Progenitor cell of endocrine pancreas (in vitro differentiated cells): ENCODE data around the gene FAT2. TPM values are rescaled to one million over a fixed set of nuclear protein-coding genes. Genes with fewer than 3 reads are reported as not detected.

Experiments used
- DNase-seq: peaks from one replicate; pipeline ENCODE4 v3.0.0; 2021; ENCODE audit warnings: low spot score; ENCODE audit not compliant: unreplicated experiment
- H3K27ac Mint-ChIP-seq: 2 replicates; pipeline ENCODE4 v1.8.0; 2021; ENCODE audit warnings: mild to moderate bottlenecking, moderate library complexity, mixed read lengths
- H3K27me3 Mint-ChIP-seq: 2 replicates; pipeline ENCODE4 v1.8.0; 2021; ENCODE audit warnings: mixed read lengths
- H3K36me3 Mint-ChIP-seq: 2 replicates; pipeline ENCODE4 v1.8.0; 2022; ENCODE audit warnings: mixed read lengths; ENCODE audit not compliant: insufficient read depth
- H3K4me1 Mint-ChIP-seq: 2 replicates; pipeline ENCODE4 v1.8.0; 2021; ENCODE audit warnings: low read depth, mixed read lengths
- H3K4me3 Mint-ChIP-seq: 2 replicates; pipeline ENCODE4 v1.8.0; 2021; ENCODE audit warnings: low read depth, mild to moderate bottlenecking, moderate library complexity, mixed read lengths
- H3K9me3 Mint-ChIP-seq: 2 replicates; pipeline ENCODE4 v1.8.0; 2021; ENCODE audit warnings: low read depth, mixed read lengths
- total RNA-seq: library from RNA; stranded (reverse); gene quantifications from 2 replicates; pipeline ENCODE4 v1.2.1, GENCODE V29; 2021
- TF ChIP-seq, protein P1 (sequence below): fragments of 200-600 bp; sonication (generic); IDR thresholded peaks from one replicate; pipeline ENCODE4 v1.5.0; 2021; ENCODE audit warnings: antibody characterized with exemption, mild to moderate bottlenecking; ENCODE audit not compliant: unreplicated experiment

The FAT2 gene
- total RNA-seq, 1 donor from 2014 or later, result 0.05 TPM

DNA sequence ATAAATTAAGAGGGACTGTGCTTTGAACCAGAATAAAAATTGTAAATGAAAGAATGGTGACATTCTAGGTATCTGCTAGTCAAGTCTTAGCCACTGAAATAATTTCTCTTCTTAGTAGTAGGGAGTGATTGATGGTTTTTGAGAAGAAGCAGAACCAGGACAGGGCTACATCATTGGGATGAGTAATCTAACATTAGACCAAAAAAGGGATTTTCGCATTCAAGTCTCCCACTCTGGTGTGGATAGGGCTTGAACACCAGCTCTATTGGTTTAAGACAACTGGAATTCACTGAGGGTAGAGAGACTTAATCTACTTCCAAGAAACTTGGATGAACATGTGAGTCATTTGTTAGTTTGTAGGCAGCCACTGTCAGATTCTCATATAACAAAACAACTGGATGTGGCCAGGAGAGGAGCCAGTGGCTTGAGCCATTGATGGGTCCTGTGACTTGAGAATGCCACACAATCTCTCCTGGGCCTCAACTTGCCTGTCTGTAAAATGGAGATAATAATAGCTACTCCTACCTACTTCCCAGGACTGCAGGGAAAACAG is 16.6 kb downstream of the FAT2 start:
- TF ChIP-seq, protein P1, sequence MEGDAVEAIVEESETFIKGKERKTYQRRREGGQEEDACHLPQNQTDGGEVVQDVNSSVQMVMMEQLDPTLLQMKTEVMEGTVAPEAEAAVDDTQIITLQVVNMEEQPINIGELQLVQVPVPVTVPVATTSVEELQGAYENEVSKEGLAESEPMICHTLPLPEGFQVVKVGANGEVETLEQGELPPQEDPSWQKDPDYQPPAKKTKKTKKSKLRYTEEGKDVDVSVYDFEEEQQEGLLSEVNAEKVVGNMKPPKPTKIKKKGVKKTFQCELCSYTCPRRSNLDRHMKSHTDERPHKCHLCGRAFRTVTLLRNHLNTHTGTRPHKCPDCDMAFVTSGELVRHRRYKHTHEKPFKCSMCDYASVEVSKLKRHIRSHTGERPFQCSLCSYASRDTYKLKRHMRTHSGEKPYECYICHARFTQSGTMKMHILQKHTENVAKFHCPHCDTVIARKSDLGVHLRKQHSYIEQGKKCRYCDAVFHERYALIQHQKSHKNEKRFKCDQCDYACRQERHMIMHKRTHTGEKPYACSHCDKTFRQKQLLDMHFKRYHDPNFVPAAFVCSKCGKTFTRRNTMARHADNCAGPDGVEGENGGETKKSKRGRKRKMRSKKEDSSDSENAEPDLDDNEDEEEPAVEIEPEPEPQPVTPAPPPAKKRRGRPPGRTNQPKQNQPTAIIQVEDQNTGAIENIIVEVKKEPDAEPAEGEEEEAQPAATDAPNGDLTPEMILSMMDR, result no peak
- Mint-ChIP-seq H3K4me1 (no peaks in the 10 kb centered on the region), H3K27ac (no peak overlapping the region), H3K9me3 (no peaks in the 10 kb centered on the region), H3K4me3 (no peak overlapping the region), H3K36me3 (no peaks in the 10 kb centered on the region), H3K27me3 (peaks cover 9% of the 10 kb centered on the region)
- DNase-seq, result no peak

GRCh38 chr5:151572657-151573368 is 18.3 kb downstream of the FAT2 start:
- no peak overlapping the region for H3K4me3 Mint-ChIP-seq

GRCh38 chr5:151571270-151572173 is 19.6 kb downstream of the FAT2 start:
- H3K36me3 Mint-ChIP-seq, result no peaks in the 10 kb centered on the region
- H3K27me3 Mint-ChIP-seq, result peaks cover 6% of the 10 kb centered on the region
- no peak for DNase-seq
- no peaks in the 10 kb centered on the region for H3K4me1 Mint-ChIP-seq
- no peaks in the 10 kb centered on the region for H3K9me3 Mint-ChIP-seq
- no peak overlapping the region for H3K4me3 Mint-ChIP-seq
- TF ChIP-seq, protein P1, result no peak
- no peak overlapping the region for H3K27ac Mint-ChIP-seq

More at GRCh38 chr5:151572657-151573368, 18.3 kb downstream of the FAT2 start:
- DNase-seq, result no peak
- Mint-ChIP-seq H3K36me3 (no peaks in the 10 kb centered on the region), H3K27ac (no peak overlapping the region), H3K27me3 (peaks cover 9% of the 10 kb centered on the region), H3K4me1 (no peaks in the 10 kb centered on the region), H3K9me3 (no peaks in the 10 kb centered on the region)
- TF ChIP-seq, protein P1, result no peak

- no peak for DNase-seq
- no peak overlapping the region for H3K4me3 Mint-ChIP-seq
- H3K9me3 Mint-ChIP-seq, result no peaks in the 10 kb centered on the region
- TF ChIP-seq, protein P1, result no peak
- H3K27ac Mint-ChIP-seq, result no peak overlapping the region
- H3K4me1 Mint-ChIP-seq, result no peaks in the 10 kb centered on the region
- H3K36me3 Mint-ChIP-seq, result no peaks in the 10 kb centered on the region
- peaks cover 6% of the 10 kb centered on the region for H3K27me3 Mint-ChIP-seq
Measured at GRCh38 chr5:151570512-151571269, 20.4 kb downstream of the FAT2 start.
